HCEC 1CT (cell line): Measurements from ENCODE around the gene ELP1.
"Not testable (repeated sequence)": the region's sequence is repeated elsewhere in the genome, so short reads cannot be mapped to it uniquely, and the experiment has no call there.

ENCODE experiments used
- DNase-seq: peaks from one replicate; pipeline ENCODE4 v3.0.0-alpha.2; 2017

The ELP1 gene

GRCh38 chr9:108852079-108852478 is 81.8 kb downstream of the ELP1 start:
- no peak for DNase-seq

- no peak for DNase-seq
Measured at GRCh38 chr9:108851138-108851537, 82.8 kb downstream of the ELP1 start.

GRCh38 chr9:108850293-108850897 is 83.5 kb downstream of the ELP1 start:
- DNase-seq = peak; percentile 43

- DNase-seq = not testable (repeated sequence)
Measured at GRCh38 chr9:108848296-108848695, 85.6 kb downstream of the ELP1 start.

GRCh38 chr9:108845947-108846346 is 88.0 kb downstream of the ELP1 start:
- no peak for DNase-seq

- DNase-seq = no peak
Measured at GRCh38 chr9:108845507-108845906, 88.4 kb downstream of the ELP1 start.

GRCh38 chr9:108844856-108845255 is 89.1 kb downstream of the ELP1 start:
- no peak for DNase-seq

GRCh38 chr9:108844391-108844790 is 89.5 kb downstream of the ELP1 start:
- DNase-seq = no peak

GRCh38 chr9:108842610-108843295 is 91.2 kb downstream of the ELP1 start:
- no peak for DNase-seq

GRCh38 chr9:108839561-108839960 is 94.4 kb downstream of the ELP1 start:
- DNase-seq = not testable (repeated sequence)

GRCh38 chr9:108838017-108838416 is 95.9 kb downstream of the ELP1 start:
- peak; percentile 49 for DNase-seq

- DNase-seq = peak; percentile 10
Measured at GRCh38 chr9:108837530-108837929, 96.4 kb downstream of the ELP1 start.

- DNase-seq = no peak
Measured at GRCh38 chr9:108836781-108837180, 97.1 kb downstream of the ELP1 start.

GRCh38 chr9:108836319-108836718 is 97.6 kb downstream of the ELP1 start:
- DNase-seq = no peak

GRCh38 chr9:108835831-108836230 is 98.1 kb downstream of the ELP1 start:
- DNase-seq = no peak

GRCh38 chr9:108834959-108835665 is 98.8 kb downstream of the ELP1 start:
- no peak for DNase-seq

- DNase-seq = no peak
Measured at GRCh38 chr9:108832179-108832500, 101.8 kb downstream of the ELP1 start.

- DNase-seq = peak; percentile 15
Measured at GRCh38 chr9:108831496-108832178, 102.3 kb downstream of the ELP1 start.

- DNase-seq = peak; percentile 22
Measured at GRCh38 chr9:108830272-108830671, 103.7 kb downstream of the ELP1 start.

GRCh38 chr9:108823829-108824228 is 110.1 kb downstream of the ELP1 start:
- no peak for DNase-seq
